Measurements from ENCODE around the gene CCNK. TPM values are rescaled to one million over a fixed set of nuclear protein-coding genes. Genes with fewer than 3 reads are reported as not detected.

The CCNK gene
- polyA plus RNA-seq (ENCODE audit: insufficient read length in 3 of 3), result 10 to 100 TPM; 39.0 to 47.2 (median 40.4) TPM

GRCh38 chr14:99480917-99481744 lies at the start of gene CCNK:
Gene CCNK (plus strand): TSS chr14:99481409. CDS start chr14:99492678, 11,269 bp downstream.
- DNase-seq (ENCODE audit: low read depth in 3 of 3, low spot score in 2 of 3), result peak; percentile 99

GRCh38 chr14:99431986-99432385 lies 49.2 kb upstream of the CCNK start:
- no peak for DNase-seq (ENCODE audit: low read depth in 3 of 3, low spot score in 2 of 3)

DNA sequence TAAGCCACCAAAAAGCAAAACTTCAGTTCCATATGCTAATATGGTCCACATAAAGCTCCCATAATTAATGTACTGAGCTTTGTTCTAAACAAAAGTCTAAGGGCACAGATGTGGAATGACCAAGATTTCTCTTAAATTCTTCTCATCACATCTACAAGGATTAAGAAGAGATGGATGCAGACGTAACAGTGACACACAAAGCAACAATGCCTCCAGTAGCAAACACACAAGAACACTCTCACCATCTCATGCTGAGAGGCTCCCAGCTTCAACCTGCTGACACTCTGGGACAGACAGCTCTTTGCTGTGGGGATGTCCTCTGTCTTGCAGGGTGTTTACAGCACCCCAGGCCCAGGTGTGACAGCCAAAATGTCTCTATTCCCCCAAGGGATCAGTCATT lies 48.7 kb upstream of the CCNK start:
- DNase-seq (ENCODE audit: low read depth in 3 of 3, low spot score in 2 of 3), result no peak

DNA sequence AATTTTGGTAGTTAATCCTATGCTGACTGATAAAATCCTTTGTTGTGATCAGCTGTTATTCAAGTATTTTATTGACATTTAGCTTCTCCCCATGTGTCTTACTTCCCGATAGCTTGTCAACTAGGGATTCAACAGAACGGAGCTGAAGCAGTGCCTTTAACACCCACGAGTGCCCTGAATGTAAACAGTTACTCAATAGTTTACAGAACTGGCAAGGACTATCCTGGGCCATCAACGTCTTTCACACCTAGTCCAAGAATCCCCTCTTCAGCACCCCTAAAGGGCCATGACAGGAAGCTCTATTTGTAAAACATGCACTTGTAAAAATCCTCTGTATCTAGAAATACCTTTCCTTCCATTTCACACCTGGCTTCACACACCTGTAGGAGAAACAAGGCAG lies 45.9 kb upstream of the CCNK start:
- no peak for DNase-seq (ENCODE audit: low read depth in 3 of 3, low spot score in 2 of 3)

GRCh38 chr14:99436247-99437180 lies 44.7 kb upstream of the CCNK start:
- no peak for DNase-seq (ENCODE audit: low read depth in 3 of 3, low spot score in 2 of 3)

GRCh38 chr14:99437706-99438105 lies 43.5 kb upstream of the CCNK start:
- DNase-seq (ENCODE audit: low read depth in 3 of 3, low spot score in 2 of 3), result no peak

- no peak for DNase-seq (ENCODE audit: low read depth in 3 of 3, low spot score in 2 of 3)
These were observed 40.9 kb upstream of the CCNK start for GRCh38 chr14:99440278-99440677.

GRCh38 chr14:99441157-99441870 lies 39.9 kb upstream of the CCNK start:
- DNase-seq (ENCODE audit: low read depth in 3 of 3, low spot score in 2 of 3), result no peak

- no peak for DNase-seq (ENCODE audit: low read depth in 3 of 3, low spot score in 2 of 3)
These were observed 39.3 kb upstream of the CCNK start for GRCh38 chr14:99441918-99442317.

DNA sequence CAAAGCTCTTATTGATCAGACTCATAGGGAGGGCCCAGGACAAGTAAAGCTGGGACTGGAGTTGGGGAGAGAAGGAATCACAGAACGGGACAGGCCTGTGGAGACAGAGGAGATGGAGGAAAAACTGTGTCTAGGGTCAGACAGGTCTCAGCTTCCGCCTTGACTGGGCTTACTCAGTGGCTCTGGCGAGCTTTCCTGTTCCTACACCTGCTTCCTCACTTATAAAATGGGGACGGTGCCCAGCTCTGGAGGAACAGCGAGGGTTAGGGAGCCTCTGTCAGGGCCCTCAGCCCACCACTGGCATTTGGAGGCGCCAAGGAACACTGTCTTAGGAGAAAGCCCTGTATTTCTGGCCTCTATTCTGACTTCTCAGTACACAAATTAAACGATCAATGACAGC lies 35.3 kb upstream of the CCNK start:
- no peak for DNase-seq (ENCODE audit: low read depth in 3 of 3, low spot score in 2 of 3)

GRCh38 chr14:99447739-99448138 lies 33.5 kb upstream of the CCNK start:
- DNase-seq (ENCODE audit: low read depth in 3 of 3, low spot score in 2 of 3), result no peak

DNA sequence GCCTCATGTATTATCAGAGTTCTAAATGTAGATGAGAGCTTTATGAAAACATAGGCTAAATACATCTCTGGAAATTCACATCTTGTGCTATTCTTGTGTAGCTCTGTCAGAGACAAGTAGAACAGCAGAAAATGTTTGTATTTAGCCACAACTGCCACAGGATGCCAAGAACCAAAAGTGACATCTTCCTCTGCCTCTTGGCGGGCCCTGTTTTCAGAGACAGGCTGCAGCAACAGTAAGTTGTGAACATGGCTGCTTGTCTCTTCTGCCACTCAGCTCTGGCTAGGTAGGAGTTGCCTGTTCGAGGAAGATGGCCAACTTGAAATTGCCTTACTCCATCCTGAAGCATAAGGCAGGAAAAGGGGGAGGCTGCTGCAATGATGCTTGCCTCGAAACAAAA lies 30.9 kb upstream of the CCNK start:
- DNase-seq (ENCODE audit: low read depth in 3 of 3, low spot score in 2 of 3), result no peak

- DNase-seq (ENCODE audit: low read depth in 3 of 3, low spot score in 2 of 3), result no peak
These were observed 30.0 kb upstream of the CCNK start for GRCh38 chr14:99451234-99451633.

- DNase-seq (ENCODE audit: low read depth in 3 of 3, low spot score in 2 of 3), result no peak
These were observed 28.2 kb upstream of the CCNK start for GRCh38 chr14:99452968-99453367.

DNA sequence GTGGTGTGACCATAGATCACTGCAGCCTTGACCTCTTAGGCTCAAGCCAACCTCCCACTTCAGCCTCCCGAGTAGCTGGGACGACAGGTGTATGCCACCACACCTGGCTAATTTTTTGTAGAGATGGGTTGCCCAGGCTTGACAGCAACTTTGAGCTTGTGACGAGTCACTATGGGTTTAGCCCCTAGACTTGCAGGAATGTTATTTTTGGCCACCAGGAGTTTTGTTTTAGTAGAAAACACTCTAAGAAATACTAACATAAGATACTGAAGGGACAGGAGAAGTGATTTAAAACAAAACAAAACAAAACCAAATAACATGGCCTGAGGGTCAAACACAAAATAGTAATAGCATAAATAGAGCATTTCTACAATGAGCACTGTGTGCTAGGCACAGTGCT lies 27.0 kb upstream of the CCNK start:
- DNase-seq (ENCODE audit: low read depth in 3 of 3, low spot score in 2 of 3), result no peak

- no peak for DNase-seq (ENCODE audit: low read depth in 3 of 3, low spot score in 2 of 3)
These were observed 21.6 kb upstream of the CCNK start for GRCh38 chr14:99459481-99460100.

DNA sequence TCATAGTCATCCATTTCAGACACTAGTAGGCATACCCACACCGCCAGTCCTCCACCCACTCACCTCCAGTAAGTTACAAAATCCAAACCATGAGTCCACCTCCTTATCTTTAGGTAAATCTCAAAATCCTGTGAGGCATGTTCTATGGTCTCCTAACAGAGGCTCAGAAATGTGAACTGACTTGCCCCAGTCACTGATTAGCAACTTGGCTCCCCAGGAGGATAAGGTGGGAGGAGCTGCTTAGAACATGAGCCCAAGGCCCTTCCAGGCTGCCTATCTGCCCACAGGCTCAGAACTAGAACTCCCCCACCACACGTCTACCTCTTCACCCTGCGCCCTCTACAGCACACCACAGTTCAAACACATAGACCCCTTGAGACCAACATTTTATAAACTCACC lies 20.4 kb upstream of the CCNK start:
- no peak for DNase-seq (ENCODE audit: low read depth in 3 of 3, low spot score in 2 of 3)

- DNase-seq (ENCODE audit: low read depth in 3 of 3, low spot score in 2 of 3), result no peak
These were observed 19.7 kb upstream of the CCNK start for GRCh38 chr14:99461411-99462085.

DNA sequence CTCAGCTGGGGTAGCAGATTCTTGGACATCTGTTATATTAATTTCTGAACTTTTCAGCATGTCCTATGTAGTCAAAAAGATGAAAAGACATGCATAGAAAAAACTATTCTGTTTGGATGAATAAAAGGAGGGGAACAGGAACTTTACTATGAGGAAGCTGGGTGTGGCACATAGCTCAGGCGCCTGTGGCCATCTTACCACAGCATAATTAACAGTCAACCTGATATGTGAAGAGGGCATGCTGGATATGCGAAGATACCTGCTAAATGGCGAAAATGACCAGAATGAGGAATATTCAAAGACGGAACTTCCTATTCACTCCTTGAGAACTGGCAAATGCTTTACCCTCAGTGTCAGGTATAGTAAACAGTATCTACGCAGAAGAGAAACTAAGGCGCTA lies 19.0 kb upstream of the CCNK start:
- DNase-seq (ENCODE audit: low read depth in 3 of 3, low spot score in 2 of 3), result no peak

DNA sequence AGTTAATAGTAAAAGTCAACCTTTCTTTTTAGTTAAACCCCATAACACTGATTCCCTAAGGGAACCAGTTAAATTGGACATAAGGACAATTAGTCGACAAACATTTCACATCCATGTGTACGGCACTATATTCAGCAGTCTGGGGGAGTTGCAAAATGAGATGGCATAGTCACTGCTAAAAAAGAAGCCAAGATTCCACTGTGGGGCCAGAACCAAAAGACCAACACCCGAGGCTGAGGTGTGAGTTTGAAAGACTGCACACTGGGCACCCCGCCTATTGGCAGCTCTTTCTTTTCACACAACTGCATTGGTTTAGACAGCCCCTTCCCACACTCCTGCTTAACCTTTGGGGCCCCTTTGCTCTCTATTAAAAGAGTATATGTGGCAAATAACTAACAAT lies 17.2 kb upstream of the CCNK start:
- DNase-seq (ENCODE audit: low read depth in 3 of 3, low spot score in 2 of 3), result no peak

Data from right renal cortex interstitium (tissue), 3 donors.